IPS-NIHi7 (cell line): Measurements from ENCODE around the gene NFIC.
"Not testable (repeated sequence)": the region's sequence is repeated elsewhere in the genome, so short reads cannot be mapped to it uniquely, and the experiment has no call there.

Experiments
- DNase-seq: peaks from one replicate; pipeline ENCODE4 v3.0.0; 2012; ENCODE audit warnings: mixed read lengths; ENCODE audit errors: extremely low spot score

NFIC gene

GRCh38 chr19:3491396-3492119 lies 125.2 kb downstream of the NFIC start:
- DNase-seq: no peak

- DNase-seq: no peak
These were observed 125.9 kb downstream of the NFIC start for GRCh38 chr19:3492131-3492839.

DNA sequence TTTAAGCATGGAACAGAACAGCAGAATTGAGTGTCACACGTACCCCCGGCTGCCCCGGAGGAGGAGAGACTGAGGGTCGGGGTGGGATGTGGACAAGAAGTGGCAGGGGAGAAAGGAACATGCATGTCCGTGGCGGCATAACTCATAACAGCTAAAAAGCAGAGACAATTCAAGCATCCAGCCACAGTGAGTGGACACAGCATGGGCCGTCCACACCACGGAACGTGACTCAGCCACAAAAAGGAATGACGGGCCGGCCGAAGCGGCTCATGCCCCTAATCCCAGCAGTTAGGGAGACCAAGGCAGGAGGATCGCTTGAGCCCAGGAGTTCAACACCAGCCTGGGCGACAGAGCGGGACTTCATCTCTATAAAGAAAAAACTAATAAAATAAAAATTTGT lies 126.5 kb downstream of the NFIC start:
- no peak for DNase-seq

DNA sequence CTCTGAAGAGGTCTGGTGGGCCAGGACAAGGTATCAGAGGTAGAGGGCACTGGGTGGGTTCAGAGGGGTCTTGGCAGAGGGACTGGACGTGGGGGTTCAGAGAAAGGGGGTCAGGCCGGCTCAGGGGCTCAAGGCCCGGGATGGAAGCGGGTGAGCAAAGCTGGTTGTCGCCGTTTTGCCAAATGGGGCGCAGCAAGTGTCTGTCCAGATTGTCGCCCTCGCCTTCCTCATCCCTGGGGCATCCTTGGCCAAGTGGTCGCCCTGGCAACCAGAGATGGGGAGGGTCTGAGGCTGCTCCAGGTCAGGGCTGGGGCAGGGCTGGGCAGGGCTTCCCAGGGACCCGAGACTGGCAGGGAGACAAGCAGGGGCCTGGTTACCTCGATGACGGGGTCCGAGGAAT lies 127.3 kb downstream of the NFIC start:
- DNase-seq: no peak

DNA sequence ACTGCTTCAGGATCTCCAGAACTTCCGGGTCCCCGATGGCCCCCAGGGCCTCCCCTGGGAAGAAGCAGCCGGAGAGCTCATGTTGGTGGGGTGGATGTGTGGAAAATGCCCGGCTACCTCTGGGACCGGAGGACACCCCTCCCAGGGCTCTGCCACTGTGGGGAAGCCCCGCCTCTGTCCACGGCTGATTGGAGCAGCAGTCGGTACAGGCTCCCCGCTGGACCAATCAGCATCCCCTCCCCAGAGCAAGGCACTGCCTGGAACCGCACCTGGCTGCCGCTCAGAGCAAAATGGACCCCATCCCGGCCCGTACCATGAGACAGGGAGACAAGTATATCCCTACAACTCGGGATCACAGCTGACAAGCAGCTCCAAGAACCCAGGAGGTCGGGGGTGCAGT lies 127.7 kb downstream of the NFIC start:
- peak; percentile 94 for DNase-seq

DNA sequence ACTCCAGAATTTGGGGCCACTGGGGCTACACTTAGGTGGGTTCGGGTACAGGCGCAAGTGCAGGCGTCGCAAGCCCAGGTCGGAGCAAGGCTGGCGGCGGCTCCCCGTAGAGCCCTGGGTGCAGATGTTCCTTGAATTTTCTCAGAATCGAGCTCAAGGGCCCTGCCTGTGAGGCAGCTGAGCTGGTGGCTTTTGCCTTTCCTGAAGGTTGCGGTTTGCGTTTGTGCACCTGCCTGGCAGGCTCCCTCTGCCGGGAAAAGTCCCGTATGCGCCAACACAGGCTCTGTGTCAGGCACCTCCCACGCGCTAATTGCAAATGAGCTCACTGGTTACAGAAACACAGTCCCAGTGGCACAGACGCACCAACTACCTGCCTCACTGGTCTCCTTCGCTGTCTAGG lies 128.2 kb downstream of the NFIC start:
- DNase-seq: no peak

- DNase-seq: no peak
These were observed 130.2 kb downstream of the NFIC start for GRCh38 chr19:3496392-3497273.

- no peak for DNase-seq
These were observed 131.6 kb downstream of the NFIC start for GRCh38 chr19:3497757-3498520.

GRCh38 chr19:3499738-3500428 lies 133.5 kb downstream of the NFIC start:
- no peak for DNase-seq

GRCh38 chr19:3500429-3501101 lies 134.2 kb downstream of the NFIC start, which contains the start of gene DOHH:
DOHH (minus strand) TSS chr19:3500674; CDS start chr19:3496814, 3,860 bp downstream.
- DNase-seq: peak; percentile 96

DNA sequence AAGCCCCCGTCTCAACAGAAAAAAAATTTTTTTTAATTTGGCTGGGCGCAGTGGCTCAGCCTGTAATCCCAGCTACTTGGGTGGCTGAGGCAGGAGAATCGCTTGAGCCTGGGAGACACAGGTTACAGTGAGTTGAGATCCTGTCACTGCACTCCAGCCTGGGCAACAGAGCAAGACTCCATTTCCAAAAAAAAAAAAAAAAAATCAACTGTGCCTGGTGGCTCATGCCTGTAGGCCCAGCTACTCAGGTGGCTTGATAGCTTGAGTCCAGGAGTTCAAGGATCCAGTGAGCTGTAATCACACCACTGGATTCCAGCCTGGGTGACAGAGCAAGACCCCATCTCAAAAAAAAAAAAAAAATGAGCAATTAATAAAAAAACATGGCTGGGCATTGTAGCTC lies 135.4 kb downstream of the NFIC start:
- DNase-seq: no peak

DNA sequence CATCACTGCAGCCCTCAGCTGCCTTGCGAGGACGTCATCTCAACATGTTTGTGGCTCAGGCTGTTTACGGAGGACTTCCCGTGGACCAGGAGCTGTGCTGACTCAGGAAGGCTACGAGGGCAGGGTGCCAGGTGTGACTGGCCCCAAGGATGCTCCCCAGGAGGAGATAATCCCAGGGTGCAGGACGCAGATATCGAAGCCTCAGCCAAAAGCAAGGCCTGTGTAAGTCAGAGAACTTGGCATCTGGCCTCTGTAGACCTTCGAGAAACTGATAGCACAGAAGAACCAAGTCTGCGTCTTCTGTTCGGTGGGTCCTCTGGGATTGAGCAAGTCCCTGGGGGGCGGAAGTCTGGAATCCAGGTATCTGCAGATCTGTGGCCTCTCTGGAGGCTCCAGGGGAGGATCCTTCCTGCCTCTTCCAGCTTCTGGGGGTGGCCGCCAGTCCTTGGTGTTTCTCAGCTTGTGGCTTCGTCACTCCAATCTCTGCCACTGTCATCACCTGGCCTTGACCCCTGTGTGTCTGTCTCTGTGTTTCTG lies 136.7 kb downstream of the NFIC start:
- DNase-seq: no peak

GRCh38 chr19:3504735-3505134 lies 138.4 kb downstream of the NFIC start:
- no peak for DNase-seq

- peak; percentile 98 for DNase-seq
These were observed 139.4 kb downstream of the NFIC start, which contains the start of gene FZR1 for GRCh38 chr19:3505598-3506383. FZR1 (plus strand) TSS chr19:3506311; CDS start chr19:3522990, 16,679 bp downstream.

DNA sequence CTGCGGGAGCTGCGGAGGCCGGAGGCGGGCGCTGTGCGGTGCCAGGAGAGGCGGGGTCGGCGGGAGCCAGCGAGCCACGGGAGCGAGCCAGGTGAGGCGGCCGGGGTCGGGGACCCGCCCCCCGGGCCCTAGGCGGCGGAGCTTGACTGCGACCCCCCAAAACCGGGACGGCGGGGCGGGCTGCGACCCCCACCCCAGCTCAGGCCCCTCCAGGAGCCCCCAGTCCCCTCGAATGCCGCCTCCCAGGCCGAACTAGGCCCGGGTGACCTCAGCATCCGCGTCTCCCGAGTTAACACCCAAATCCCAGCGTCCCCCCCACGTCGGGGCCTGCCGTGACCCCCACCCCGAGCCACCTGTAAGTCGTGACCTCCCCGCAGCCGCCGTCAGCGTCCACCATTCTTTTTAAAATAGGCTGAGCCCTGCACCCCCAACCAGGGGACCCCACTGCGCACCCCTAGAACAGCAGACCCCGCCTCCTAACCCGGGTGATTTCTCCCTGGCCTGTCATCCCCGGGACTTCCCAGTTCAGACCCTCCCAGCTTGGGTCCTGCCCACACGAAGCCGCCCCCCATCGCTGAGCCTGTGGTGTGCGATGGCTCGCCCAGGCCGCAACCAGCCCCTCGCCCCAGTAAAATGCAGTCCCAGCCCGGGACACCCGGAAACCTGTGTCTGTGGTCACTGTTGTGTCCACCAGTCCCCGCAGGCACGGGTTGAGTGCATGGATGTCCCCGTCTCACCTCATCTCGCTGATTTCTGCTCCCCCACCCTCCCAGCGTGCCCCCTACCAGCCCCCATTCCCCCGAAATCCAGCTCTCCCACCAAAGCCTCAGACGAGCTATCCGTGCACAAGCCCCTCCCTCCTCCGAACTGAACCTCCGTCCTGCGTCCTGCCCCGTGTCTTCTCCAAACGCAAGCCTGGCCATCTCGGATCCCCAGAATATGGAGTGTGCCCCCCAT lies 140.3 kb downstream of the NFIC start:
- no peak for DNase-seq

GRCh38 chr19:3507371-3508120 lies 141.2 kb downstream of the NFIC start:
- DNase-seq: peak; percentile 70

- DNase-seq: not testable (repeated sequence)
These were observed 141.8 kb downstream of the NFIC start for GRCh38 chr19:3508121-3508661.
